MCF 10A (cell line): ENCODE measurements around the gene NPHS1. TPM values are rescaled to one million over a fixed set of nuclear protein-coding genes. Genes with fewer than 3 reads are reported as not detected.

Experiments
- BruUV-seq: library from RNA; stranded (reverse); fragments of 400-500 nt; replicated peaks from 2 replicates; lab custom pipeline; 2021; lab: Mats Ljungman, UMichigan
- CTCF ChIA-PET: fragments of 300-600 bp; sonication (Branson Sonifier 250); formaldehyde crosslinking; extraction: SDS; loops from one replicate; lab custom pipeline; 2021; ENCODE audit warnings: antibody characterized with exemption, inconsistent platforms; lab: Yijun Ruan, JAX
- POLR2A ChIA-PET: fragments of 300-600, 350-650 bp; sonication (Branson Sonifier 250); formaldehyde crosslinking; extraction: SDS; loops from one replicate; lab custom pipeline; 2020; ENCODE audit warnings: antibody characterized with exemption, inconsistent platforms; lab: Yijun Ruan, JAX
- DNase-seq: peaks from one replicate; pipeline ENCODE4 v3.0.0-alpha.2; 2018; ENCODE audit not compliant: unreplicated experiment
- H3K27ac Mint-ChIP-seq: one replicate; pipeline ENCODE4 v1.8.0; 2022; ENCODE audit warnings: mild to moderate bottlenecking, low read depth, mixed read lengths; ENCODE audit not compliant: unreplicated experiment
- H3K27me3 Mint-ChIP-seq: one replicate; pipeline ENCODE4 v1.8.0; 2022; ENCODE audit warnings: mixed read lengths; ENCODE audit not compliant: insufficient read depth, unreplicated experiment
- H3K36me3 Mint-ChIP-seq: one replicate; pipeline ENCODE4 v1.8.0; 2022; ENCODE audit warnings: mild to moderate bottlenecking, moderate library complexity, mixed read lengths; ENCODE audit not compliant: insufficient read depth, unreplicated experiment
- H3K4me1 Mint-ChIP-seq: one replicate; pipeline ENCODE4 v1.8.0; 2022; ENCODE audit warnings: mixed read lengths; ENCODE audit not compliant: insufficient read depth, unreplicated experiment
- H3K4me3 Mint-ChIP-seq: one replicate; pipeline ENCODE4 v1.8.0; 2022; ENCODE audit warnings: mild to moderate bottlenecking, moderate library complexity, mixed read lengths; ENCODE audit not compliant: unreplicated experiment
- H3K9me3 Mint-ChIP-seq: one replicate; pipeline ENCODE4 v1.8.0; 2022; ENCODE audit warnings: mixed read lengths; ENCODE audit not compliant: unreplicated experiment
- intact Hi-C: fragments of 100-400 bp; cut with micrococcal nuclease; formaldehyde crosslinking; loops from 2 replicates; pipeline ENCODE4 v1.14.1; 2022
- total RNA-seq: library from RNA; stranded (reverse); gene quantifications from 2 replicates; pipeline ENCODE4 v1.2.3, GENCODE V29; 2022
- TF ChIP-seq, protein P1 (sequence below): fragments of 200-600 bp; IDR thresholded peaks from one replicate; pipeline ENCODE4 v1.8.0; 2022; ENCODE audit warnings: antibody characterized with exemption, mild to moderate bottlenecking; ENCODE audit not compliant: unreplicated experiment

Gene NPHS1
- total RNA-seq, 1 experiment from 2014 or later: not detected

DNA sequence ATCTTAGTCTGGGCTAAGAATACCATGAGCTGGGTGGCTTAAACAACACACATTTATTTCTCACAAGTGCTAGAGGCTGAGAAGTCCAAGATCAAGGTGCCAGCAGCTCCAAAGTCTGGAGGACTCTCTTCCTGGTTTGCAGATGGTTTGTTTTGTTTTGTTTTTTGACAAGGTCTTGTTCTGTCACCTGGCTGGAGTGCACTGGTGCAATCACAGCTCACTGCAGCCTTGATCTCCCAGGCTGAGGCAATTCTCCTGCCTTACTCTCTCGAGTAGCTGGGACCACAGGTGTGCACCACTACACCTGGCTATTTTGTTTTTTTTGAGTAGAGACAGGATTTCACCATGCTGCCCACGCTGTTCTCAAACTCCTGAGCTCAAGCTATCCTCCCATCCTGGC is 31.6 kb upstream of the NPHS1 start:
- no peak overlapping the region for H3K4me3 Mint-ChIP-seq
- H3K4me1 Mint-ChIP-seq: peaks cover 9% of the 10 kb centered on the region
- TF ChIP-seq, protein P1, sequence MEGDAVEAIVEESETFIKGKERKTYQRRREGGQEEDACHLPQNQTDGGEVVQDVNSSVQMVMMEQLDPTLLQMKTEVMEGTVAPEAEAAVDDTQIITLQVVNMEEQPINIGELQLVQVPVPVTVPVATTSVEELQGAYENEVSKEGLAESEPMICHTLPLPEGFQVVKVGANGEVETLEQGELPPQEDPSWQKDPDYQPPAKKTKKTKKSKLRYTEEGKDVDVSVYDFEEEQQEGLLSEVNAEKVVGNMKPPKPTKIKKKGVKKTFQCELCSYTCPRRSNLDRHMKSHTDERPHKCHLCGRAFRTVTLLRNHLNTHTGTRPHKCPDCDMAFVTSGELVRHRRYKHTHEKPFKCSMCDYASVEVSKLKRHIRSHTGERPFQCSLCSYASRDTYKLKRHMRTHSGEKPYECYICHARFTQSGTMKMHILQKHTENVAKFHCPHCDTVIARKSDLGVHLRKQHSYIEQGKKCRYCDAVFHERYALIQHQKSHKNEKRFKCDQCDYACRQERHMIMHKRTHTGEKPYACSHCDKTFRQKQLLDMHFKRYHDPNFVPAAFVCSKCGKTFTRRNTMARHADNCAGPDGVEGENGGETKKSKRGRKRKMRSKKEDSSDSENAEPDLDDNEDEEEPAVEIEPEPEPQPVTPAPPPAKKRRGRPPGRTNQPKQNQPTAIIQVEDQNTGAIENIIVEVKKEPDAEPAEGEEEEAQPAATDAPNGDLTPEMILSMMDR: no peak
- no TSS peak for BruUV-seq
- DNase-seq: no peak
- intact Hi-C loops: loop anchor here (5.0 to 10.0 kb wide), 2 partner anchors 192 to 231 kb away; partner anchors contain the start of genes OVOL3, POLR2I and TBCB
- POLR2A ChIA-PET: interaction anchor here (0.9 to 1.3 kb wide), 2 partner anchors 10 to 47 kb away, joined by 3 to 12 read pairs; no protein-coding TSS in a partner anchor
- H3K9me3 Mint-ChIP-seq: no peaks in the 10 kb centered on the region
- H3K36me3 Mint-ChIP-seq: peaks cover 25% of the 10 kb centered on the region
- CTCF ChIA-PET: interaction anchor here (0.6 to 9.2 kb wide), 6 partner anchors 8 to 704 kb away, joined by 3 to 127 read pairs (median 10); no protein-coding TSS in a partner anchor
- no peak overlapping the region for H3K27ac Mint-ChIP-seq
- peaks cover 11% of the 10 kb centered on the region for H3K27me3 Mint-ChIP-seq

DNA sequence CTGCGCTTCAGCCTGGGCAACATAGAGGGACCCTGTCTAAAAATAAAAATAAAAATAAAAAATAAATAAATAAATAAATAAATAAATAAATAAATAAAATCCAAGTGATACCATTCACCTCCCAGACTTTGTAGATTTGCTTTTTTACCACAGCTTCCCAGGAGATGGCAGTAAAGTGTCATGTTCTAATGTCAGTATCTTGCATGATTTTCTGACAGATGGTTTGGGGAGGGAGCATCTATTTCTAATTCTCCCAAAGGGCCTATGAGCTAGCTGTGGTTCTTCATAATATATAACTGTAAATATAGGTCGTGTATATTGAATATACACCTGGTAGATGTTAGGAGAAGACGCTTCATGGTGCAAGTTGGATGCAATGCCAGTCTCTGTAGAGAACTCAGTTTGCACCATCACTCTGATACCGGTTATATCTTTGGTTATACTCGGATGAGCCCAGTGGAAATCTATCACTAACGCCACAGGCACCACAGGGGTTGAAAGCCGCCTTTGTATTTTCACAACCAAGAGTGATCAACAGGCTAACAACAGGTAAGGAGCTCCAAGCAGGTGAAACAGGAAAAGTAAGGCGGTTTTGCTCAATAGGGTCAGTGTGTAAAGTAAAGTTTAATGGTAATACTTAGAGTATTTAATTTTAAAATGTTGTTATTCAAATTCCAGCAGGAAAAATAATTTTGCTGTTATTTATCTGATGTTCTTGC is 30.0 kb upstream of the NPHS1 start:
- CTCF ChIA-PET: interaction anchor here (0.6 to 9.2 kb wide), 15 partner anchors 10 to 1715 kb away, joined by 3 to 127 read pairs (median 4); no protein-coding TSS in a partner anchor
- peak; percentile 81 for DNase-seq
- Mint-ChIP-seq H3K27me3 (peaks cover 11% of the 10 kb centered on the region), H3K36me3 (peaks cover 9% of the 10 kb centered on the region), H3K9me3 (no peaks in the 10 kb centered on the region), H3K4me3 (no peak overlapping the region), H3K27ac (no peak overlapping the region), H3K4me1 (peaks cover 9% of the 10 kb centered on the region)
- POLR2A ChIA-PET: interaction anchor here (1.0 to 2.2 kb wide), 3 partner anchors 47 to 50 kb away, joined by 3 to 11 read pairs (median 5); no protein-coding TSS in a partner anchor
- BruUV-seq: no TSS peak
- intact Hi-C loops: loop anchor here (1.0 to 10.0 kb wide), 3 partner anchors 49 to 233 kb away; partner anchors contain the start of genes OVOL3, POLR2I and TBCB
- TF ChIP-seq, protein P1: peak; percentile 75

DNA sequence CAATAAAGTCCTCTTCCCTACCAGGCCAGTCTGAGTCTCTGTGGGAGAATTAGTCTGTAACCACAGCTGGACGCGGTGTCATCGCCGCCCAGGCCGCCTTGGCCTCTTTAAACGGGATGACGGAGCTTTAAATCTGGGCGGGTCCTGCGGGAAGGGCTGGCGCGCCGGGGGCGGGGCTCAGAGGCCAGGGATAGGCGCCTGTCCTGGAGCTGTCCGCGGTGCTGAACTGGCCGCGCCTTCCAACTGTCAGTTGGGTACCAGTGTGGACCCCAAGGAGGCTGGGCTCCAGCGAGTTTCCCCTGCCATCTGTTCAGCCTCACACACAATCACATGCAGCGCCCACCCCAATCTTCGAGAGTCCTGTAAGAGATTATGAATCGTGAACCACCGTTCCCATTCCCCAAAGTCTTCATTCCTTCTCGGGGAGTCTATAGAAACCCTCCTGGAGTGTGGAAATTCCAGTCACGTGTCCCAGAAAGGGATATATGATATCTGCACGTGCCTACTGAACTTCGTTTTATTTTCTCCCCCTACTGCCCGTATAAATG is 27.5 kb upstream of the NPHS1 start:
- no peak overlapping the region for H3K4me3 Mint-ChIP-seq
- H3K27ac Mint-ChIP-seq: peak overlapping the region; percentile 33
- peaks cover 9% of the 10 kb centered on the region for H3K4me1 Mint-ChIP-seq
- intact Hi-C loops: loop anchor here (5.0 to 10.0 kb wide), 3 partner anchors 53 to 235 kb away; partner anchors contain the start of genes OVOL3, POLR2I and TBCB
- BruUV-seq: no TSS peak
- no peaks in the 10 kb centered on the region for H3K9me3 Mint-ChIP-seq
- ChIA-PET CTCF (interaction anchor here (0.5 to 9.2 kb wide), 4 partner anchors 17 to 106 kb away, joined by 3 to 127 read pairs (median 3); no protein-coding TSS in a partner anchor), POLR2A (interaction anchor here (0.6 to 1.4 kb wide), 8 partner anchors 10 to 172 kb away, joined by 3 to 6 read pairs (median 3); partner anchors contain the start of genes APLP1, KIRREL2 and LIN37)
- peak; percentile 93 for DNase-seq
- no peaks in the 10 kb centered on the region for H3K36me3 Mint-ChIP-seq
- H3K27me3 Mint-ChIP-seq: peaks cover 11% of the 10 kb centered on the region
- TF ChIP-seq, protein P1: no peak
